Measurements from ENCODE around the gene ARNT2.

- TF ChIP-seq CTCF (IDR thresholded peaks at IDR 0.05) (no peak; the same call in 2 of the 3 replicates), KDM1A (IDR thresholded peaks at IDR 0.05; ENCODE audit: low read depth) (no peak), JUNB (IDR thresholded peaks at IDR 0.05) (no peak)
These were observed 215.5 kb downstream of the ARNT2 start for GRCh38 chr15:80619680-80620079.

Data from A549 (cell line).